NK-92 treated with Interleukin-12 subunit alpha and Interleukin-12 subunit beta, amount 100 ng/mL, for 24 hours (cell line): ENCODE measurements around the gene HSPBP1.

Source experiments
- DNase-seq: peaks from one replicate; lab custom pipeline; 2025; lab: John Stamatoyannopoulos, UW

HSPBP1 gene

GRCh38 chr19:55275851-55276719 lies 3.8 kb downstream of the HSPBP1 start:
- DNase-seq: peak; percentile 25

- DNase-seq: no peak
Measured at GRCh38 chr19:55273978-55274707, 5.8 kb downstream of the HSPBP1 start.

GRCh38 chr19:55272142-55272541 lies 7.8 kb downstream of the HSPBP1 start:
- no peak for DNase-seq

- no peak for DNase-seq
Measured at GRCh38 chr19:55270172-55270942, 9.6 kb downstream of the HSPBP1 start.

GRCh38 chr19:55269299-55269698 lies 10.6 kb downstream of the HSPBP1 start:
- DNase-seq: no peak

GRCh38 chr19:55266840-55267239 lies 13.1 kb downstream of the HSPBP1 start:
- DNase-seq: no peak

- no peak for DNase-seq
Measured at GRCh38 chr19:55266404-55266803, 13.5 kb downstream of the HSPBP1 start.

- DNase-seq: no peak
Measured at GRCh38 chr19:55265723-55266386, 14.1 kb downstream of the HSPBP1 start.

- no peak for DNase-seq
Measured at GRCh38 chr19:55265173-55265572, 14.7 kb downstream of the HSPBP1 start.

GRCh38 chr19:55264531-55264930 lies 15.4 kb downstream of the HSPBP1 start:
- no peak for DNase-seq

- no peak for DNase-seq
Measured at GRCh38 chr19:55262359-55262758, 17.6 kb downstream of the HSPBP1 start.

- DNase-seq: no peak
Measured at GRCh38 chr19:55261671-55262126, 18.2 kb downstream of the HSPBP1 start.

- DNase-seq: no peak
Measured at GRCh38 chr19:55259540-55260210, 20.2 kb downstream of the HSPBP1 start.

GRCh38 chr19:55258828-55259539 lies 20.9 kb downstream of the HSPBP1 start, which contains the start of gene PPP6R1:
PPP6R1 (minus strand) TSS chr19:55259017; CDS start chr19:55247103, 11,914 bp downstream.
- DNase-seq: peak; percentile 92

GRCh38 chr19:55258476-55258827 lies 21.5 kb downstream of the HSPBP1 start:
- peak; percentile 62 for DNase-seq

- no peak for DNase-seq
Measured at GRCh38 chr19:55257461-55258420, 22.2 kb downstream of the HSPBP1 start.

GRCh38 chr19:55256562-55257460 lies 23.1 kb downstream of the HSPBP1 start:
- DNase-seq: no peak
